Cardiac muscle cell (in vitro differentiated cells and primary cell): Measurements from ENCODE around the gene PARN. TPM values are rescaled to one million over a fixed set of nuclear protein-coding genes. Genes with fewer than 3 reads are reported as not detected.

Experiments
- DNase-seq, 2 donors: peaks; one replicate each; pipeline versions ENCODE4 v3.0.0 to v3.0.0-alpha.2; 2010 to 2017; ENCODE audit warnings: low read depth in 1 of 2, low spot score in 1 of 2
- H3K27ac ChIP-seq: fragments of 200-600 bp; sonication (generic); 2 replicates; pipeline ENCODE4 v1.5.1; 2016
- H3K27me3 ChIP-seq: fragments of 200-600 bp; sonication (generic); 2 replicates; pipeline ENCODE4 v1.6.0; 2016; ENCODE audit warnings: control low read depth
- H3K36me3 ChIP-seq: fragments of 200-600 bp; sonication (generic); 2 replicates; pipeline ENCODE4 v1.5.1; 2016; ENCODE audit warnings: control low read depth
- H3K4me1 ChIP-seq: fragments of 200-600 bp; sonication (generic); 2 replicates; pipeline ENCODE4 v1.8.1; 2017; ENCODE audit warnings: low read depth, mild to moderate bottlenecking, mixed run types
- H3K4me3 ChIP-seq: fragments of 200-600 bp; sonication (generic); 2 replicates; pipeline ENCODE4 v1.5.1; 2016; ENCODE audit warnings: mild to moderate bottlenecking
- H3K9me3 ChIP-seq: fragments of 200-600 bp; sonication (generic); 2 replicates; pipeline ENCODE4 v1.5.1; 2017; ENCODE audit warnings: low read depth, mild to moderate bottlenecking, control low read depth
- CTCF ChIP-seq: IDR thresholded peaks from 2 replicates; pipeline ENCODE4 v1.5.1; 2012; ENCODE audit warnings: low read depth, mild to moderate bottlenecking, low read length
- polyA plus RNA-seq: library from polyadenylated mRNA; unstranded; fragments of >200 nt; fragmentation: Nextera tagmentation; extraction: Ambion mirVana; gene quantifications from 2 replicates; pipeline ENCODE4 v1.2.1, GENCODE V29; 2016
- total RNA-seq: library from RNA; depleted of rRNA; stranded (reverse); fragments of >200 nt; gene quantifications from 2 replicates; pipeline ENCODE4 v1.2.3, GENCODE V29; 2016

The PARN gene
- total and polyA plus RNA-seq, 2 experiments from 2014 or later = 22.4 to 36.3 TPM

- no peaks in the 10 kb centered on the region for H3K4me1 ChIP-seq
- H3K27ac ChIP-seq = no peak overlapping the region
- DNase-seq = no peak
- no peaks in the 10 kb centered on the region for H3K36me3 ChIP-seq
- no peaks in the 10 kb centered on the region for H3K9me3 ChIP-seq
- TF ChIP-seq CTCF = no peak
- H3K27me3 ChIP-seq = no peaks in the 10 kb centered on the region
- no peak overlapping the region for H3K4me3 ChIP-seq
Measured at GRCh38 chr16:14470788-14471187, 159.3 kb downstream of the PARN start.

GRCh38 chr16:14465799-14466198 lies 164.3 kb downstream of the PARN start:
- Histone ChIP-seq H3K27ac (no peak overlapping the region), H3K4me1 (peaks cover 3% of the 10 kb centered on the region), H3K27me3 (no peaks in the 10 kb centered on the region), H3K4me3 (no peak overlapping the region), H3K9me3 (no peaks in the 10 kb centered on the region), H3K36me3 (no peaks in the 10 kb centered on the region)
- DNase-seq = no peak
- no peak for TF ChIP-seq CTCF

- no peak for DNase-seq
- TF ChIP-seq CTCF = no peak
- Histone ChIP-seq H3K27me3 (no peaks in the 10 kb centered on the region), H3K4me3 (no peak overlapping the region), H3K9me3 (no peaks in the 10 kb centered on the region), H3K27ac (no peak overlapping the region), H3K36me3 (no peaks in the 10 kb centered on the region), H3K4me1 (peaks cover 3% of the 10 kb centered on the region)
Measured at GRCh38 chr16:14464796-14465195, 165.3 kb downstream of the PARN start.

- Histone ChIP-seq H3K4me3 (no peak overlapping the region), H3K27me3 (no peaks in the 10 kb centered on the region), H3K27ac (no peak overlapping the region), H3K36me3 (no peaks in the 10 kb centered on the region), H3K9me3 (no peaks in the 10 kb centered on the region), H3K4me1 (peaks cover 3% of the 10 kb centered on the region)
- no peak for TF ChIP-seq CTCF
- DNase-seq = no peak
Measured at GRCh38 chr16:14464192-14464591, 165.9 kb downstream of the PARN start.

- Histone ChIP-seq H3K9me3 (no peaks in the 10 kb centered on the region), H3K4me1 (peaks cover 12% of the 10 kb centered on the region), H3K36me3 (no peaks in the 10 kb centered on the region), H3K4me3 (no peak overlapping the region), H3K27me3 (no peaks in the 10 kb centered on the region), H3K27ac (no peak overlapping the region)
- peak in 1 of 2 donors; percentile 16 for DNase-seq
- TF ChIP-seq CTCF = no peak
Measured at GRCh38 chr16:14462811-14463210, 167.2 kb downstream of the PARN start.

GRCh38 chr16:14460726-14461125 lies 169.3 kb downstream of the PARN start:
- Histone ChIP-seq H3K9me3 (no peaks in the 10 kb centered on the region), H3K36me3 (no peaks in the 10 kb centered on the region), H3K27ac (no peak overlapping the region), H3K4me1 (peaks cover 12% of the 10 kb centered on the region), H3K4me3 (no peak overlapping the region), H3K27me3 (no peaks in the 10 kb centered on the region)
- DNase-seq = peak in 1 of 2 donors; percentile 9
- no peak for TF ChIP-seq CTCF
